ENCODE measurements around the gene WWC2.

DNA sequence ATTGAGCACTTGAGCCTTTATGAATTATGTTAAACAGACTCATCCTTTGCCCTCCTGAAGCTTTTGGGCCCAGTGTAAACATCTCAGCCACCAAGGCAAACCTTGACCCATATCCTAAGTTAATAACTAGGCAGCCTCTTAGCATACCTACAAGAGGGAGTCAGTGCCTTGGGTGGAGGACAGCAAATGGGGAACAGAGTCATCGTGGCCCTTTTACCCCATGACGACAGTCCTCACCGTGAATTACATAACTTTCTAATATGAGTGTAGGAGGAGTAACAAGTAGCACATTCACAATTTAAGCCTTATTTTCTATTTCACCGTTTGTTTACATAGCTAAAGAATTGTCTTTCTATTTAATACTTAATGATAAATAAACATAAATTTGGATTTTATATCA is 204.2 kb downstream of the WWC2 start:
- TF ChIP-seq, protein P1, sequence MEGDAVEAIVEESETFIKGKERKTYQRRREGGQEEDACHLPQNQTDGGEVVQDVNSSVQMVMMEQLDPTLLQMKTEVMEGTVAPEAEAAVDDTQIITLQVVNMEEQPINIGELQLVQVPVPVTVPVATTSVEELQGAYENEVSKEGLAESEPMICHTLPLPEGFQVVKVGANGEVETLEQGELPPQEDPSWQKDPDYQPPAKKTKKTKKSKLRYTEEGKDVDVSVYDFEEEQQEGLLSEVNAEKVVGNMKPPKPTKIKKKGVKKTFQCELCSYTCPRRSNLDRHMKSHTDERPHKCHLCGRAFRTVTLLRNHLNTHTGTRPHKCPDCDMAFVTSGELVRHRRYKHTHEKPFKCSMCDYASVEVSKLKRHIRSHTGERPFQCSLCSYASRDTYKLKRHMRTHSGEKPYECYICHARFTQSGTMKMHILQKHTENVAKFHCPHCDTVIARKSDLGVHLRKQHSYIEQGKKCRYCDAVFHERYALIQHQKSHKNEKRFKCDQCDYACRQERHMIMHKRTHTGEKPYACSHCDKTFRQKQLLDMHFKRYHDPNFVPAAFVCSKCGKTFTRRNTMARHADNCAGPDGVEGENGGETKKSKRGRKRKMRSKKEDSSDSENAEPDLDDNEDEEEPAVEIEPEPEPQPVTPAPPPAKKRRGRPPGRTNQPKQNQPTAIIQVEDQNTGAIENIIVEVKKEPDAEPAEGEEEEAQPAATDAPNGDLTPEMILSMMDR (IDR thresholded peaks at IDR 0.05): no peak
- TF ChIP-seq, protein P2, sequence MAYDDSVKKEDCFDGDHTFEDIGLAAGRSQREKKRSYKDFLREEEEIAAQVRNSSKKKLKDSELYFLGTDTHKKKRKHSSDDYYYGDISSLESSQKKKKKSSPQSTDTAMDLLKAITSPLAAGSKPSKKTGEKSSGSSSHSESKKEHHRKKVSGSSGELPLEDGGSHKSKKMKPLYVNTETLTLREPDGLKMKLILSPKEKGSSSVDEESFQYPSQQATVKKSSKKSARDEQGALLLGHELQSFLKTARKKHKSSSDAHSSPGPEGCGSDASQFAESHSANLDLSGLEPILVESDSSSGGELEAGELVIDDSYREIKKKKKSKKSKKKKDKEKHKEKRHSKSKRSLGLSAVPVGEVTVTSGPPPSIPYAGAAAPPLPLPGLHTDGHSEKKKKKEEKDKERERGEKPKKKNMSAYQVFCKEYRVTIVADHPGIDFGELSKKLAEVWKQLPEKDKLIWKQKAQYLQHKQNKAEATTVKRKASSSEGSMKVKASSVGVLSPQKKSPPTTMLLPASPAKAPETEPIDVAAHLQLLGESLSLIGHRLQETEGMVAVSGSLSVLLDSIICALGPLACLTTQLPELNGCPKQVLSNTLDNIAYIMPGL (CRISPR knock-in tag; IDR thresholded peaks at IDR 0.05; ENCODE audit: borderline replicate concordance): no peak

Data from A549 (cell line).